Liver (tissue), 9 donors: ENCODE measurements around the gene NKAIN1. TPM values are rescaled to one million over a fixed set of nuclear protein-coding genes. Genes with fewer than 3 reads are reported as not detected.
"Not testable (repeated sequence)": the region's sequence is repeated elsewhere in the genome, so short reads cannot be mapped to it uniquely, and the experiment has no call there.

Experiments
- DNase-seq: peaks from one replicate; pipeline ENCODE4 v3.0.0-alpha.2; 2017; ENCODE audit warnings: low spot score
- H3K27ac ChIP-seq, 2 donors: one replicate each; pipeline ENCODE4 v1.7.0; 2013; ENCODE audit warnings: inconsistent platforms in 2 of 2, low read length in 2 of 2, control low read depth in 1 of 2, low read depth in 1 of 2, mild to moderate bottlenecking in 1 of 2
- H3K27me3 ChIP-seq, 4 donors: one replicate each; pipeline versions ENCODE4 v1.6.1 to v1.7.0; 2013; ENCODE audit warnings: low read length in 3 of 4, inconsistent platforms in 1 of 4, mild to moderate bottlenecking in 1 of 4, moderate library complexity in 1 of 4; ENCODE audit not compliant: control insufficient read depth in 4 of 4, insufficient read depth in 4 of 4
- H3K36me3 ChIP-seq, 4 donors: one replicate each; pipeline versions ENCODE4 v1.6.1 to v1.7.0; 2013; ENCODE audit warnings: low read length in 3 of 4, mild to moderate bottlenecking in 3 of 4, low read depth in 1 of 4, moderate library complexity in 1 of 4; ENCODE audit not compliant: control insufficient read depth in 4 of 4, insufficient read depth in 3 of 4
- H3K4me1 ChIP-seq, 4 donors: one replicate each; pipeline versions ENCODE4 v1.6.1 to v1.7.0; 2013; ENCODE audit warnings: low read length in 3 of 4, mild to moderate bottlenecking in 3 of 4, moderate library complexity in 1 of 4; ENCODE audit not compliant: control insufficient read depth in 4 of 4, insufficient read depth in 4 of 4
- H3K4me3 ChIP-seq, 3 donors: one replicate each; pipeline versions ENCODE4 v1.6.1 to v1.7.0; 2013; ENCODE audit warnings: low read length in 3 of 3, control low read depth in 1 of 3, low read depth in 1 of 3, mild to moderate bottlenecking in 1 of 3
- H3K9ac ChIP-seq, 2 donors: one replicate each; pipeline ENCODE4 v1.7.0; 2013; ENCODE audit warnings: low read length in 2 of 2, mild to moderate bottlenecking in 2 of 2, moderate library complexity in 2 of 2, control low read depth in 1 of 2, low read depth in 1 of 2
- H3K9me3 ChIP-seq, 4 donors: one replicate each; pipeline versions ENCODE4 v1.6.1 to v1.7.0; 2013; ENCODE audit warnings: low read length in 3 of 4; ENCODE audit not compliant: control insufficient read depth in 4 of 4
- CTCF ChIP-seq: fragments of 150-350 bp; IDR thresholded peaks from 2 replicates; pipeline ENCODE4 v1.5.1; 2017; ENCODE audit warnings: improper control_type of control experiment, low read depth, low read length; ENCODE audit not compliant: missing input control
- EGR1 ChIP-seq, 2 donors: IDR thresholded peaks; 2 replicates each; pipeline ENCODE4 v1.6.1; 2016 to 2018; ENCODE audit warnings: antibody characterized with exemption in 2 of 2, low read depth in 2 of 2
- HNF4A ChIP-seq, 2 donors: conservative IDR thresholded peaks; 2 replicates each; pipeline ENCODE4 v1.6.1; 2016; ENCODE audit warnings: antibody characterized with exemption in 2 of 2, mild to moderate bottlenecking in 2 of 2
- HNF4G ChIP-seq: IDR thresholded peaks from 2 replicates; pipeline ENCODE4 v1.6.1; 2016; ENCODE audit warnings: antibody characterized with exemption
- RAD21 ChIP-seq, 2 donors: IDR thresholded peaks; 2 replicates each; pipeline ENCODE4 v1.6.1; 2016; ENCODE audit warnings: antibody characterized with exemption in 2 of 2, mild to moderate bottlenecking in 2 of 2
- SP1 ChIP-seq: IDR thresholded peaks from 2 replicates; pipeline ENCODE4 v1.6.1; 2018; ENCODE audit warnings: antibody characterized with exemption, mild to moderate bottlenecking
- YY1 ChIP-seq: IDR thresholded peaks from 2 replicates; pipeline ENCODE4 v1.6.1; 2016; ENCODE audit warnings: antibody characterized with exemption, mild to moderate bottlenecking
- ZBTB33 ChIP-seq: IDR thresholded peaks from 2 replicates; pipeline ENCODE4 v1.6.1; 2016; ENCODE audit warnings: antibody characterized with exemption
- WGBS: extraction: QIAGEN DNeasy Blood & Tissue Kit; methylation state at CpG from one replicate; pipeline ENCODE4 v1.1.7; 2013; 5-methylcytosine and 5-hydroxymethylcytosine counted together
- polyA plus RNA-seq, 2 donors: library from polyadenylated mRNA; stranded (reverse) in 1 of 2; unstranded in 1 of 2; fragments of 200-250 nt in 1 of 2; fragments of >200 nt in 1 of 2; fragmentation: Nextera tagmentation in 1 of 2; extraction: Ambion mirVana in 1 of 2; gene quantifications; one replicate each; pipeline versions ENCODE4 v1.2.1 to v1.2.3, GENCODE V29; 2013 to 2015
- total RNA-seq, 2 donors: library from RNA; depleted of rRNA; stranded (reverse); fragments of >200 nt; gene quantifications; one replicate each; pipeline ENCODE4 v1.2.3, GENCODE V29; 2014
- TF ChIP-seq, protein P1 (sequence below): IDR thresholded peaks from 2 replicates; pipeline ENCODE4 v1.6.1; 2016; ENCODE audit warnings: antibody characterized with exemption
- TF ChIP-seq, protein P2 (sequence below): IDR thresholded peaks from 2 replicates; pipeline ENCODE4 v1.6.1; 2016; ENCODE audit warnings: antibody characterized with exemption, mild to moderate bottlenecking
- donor health status: healthy.
- donor health status: healthy.
- donor health status: healthy.
- donor health status: healthy.
- donor health status: healthy.

NKAIN1 gene
- total and polyA plus RNA-seq, 4 donors, result not detected

DNA sequence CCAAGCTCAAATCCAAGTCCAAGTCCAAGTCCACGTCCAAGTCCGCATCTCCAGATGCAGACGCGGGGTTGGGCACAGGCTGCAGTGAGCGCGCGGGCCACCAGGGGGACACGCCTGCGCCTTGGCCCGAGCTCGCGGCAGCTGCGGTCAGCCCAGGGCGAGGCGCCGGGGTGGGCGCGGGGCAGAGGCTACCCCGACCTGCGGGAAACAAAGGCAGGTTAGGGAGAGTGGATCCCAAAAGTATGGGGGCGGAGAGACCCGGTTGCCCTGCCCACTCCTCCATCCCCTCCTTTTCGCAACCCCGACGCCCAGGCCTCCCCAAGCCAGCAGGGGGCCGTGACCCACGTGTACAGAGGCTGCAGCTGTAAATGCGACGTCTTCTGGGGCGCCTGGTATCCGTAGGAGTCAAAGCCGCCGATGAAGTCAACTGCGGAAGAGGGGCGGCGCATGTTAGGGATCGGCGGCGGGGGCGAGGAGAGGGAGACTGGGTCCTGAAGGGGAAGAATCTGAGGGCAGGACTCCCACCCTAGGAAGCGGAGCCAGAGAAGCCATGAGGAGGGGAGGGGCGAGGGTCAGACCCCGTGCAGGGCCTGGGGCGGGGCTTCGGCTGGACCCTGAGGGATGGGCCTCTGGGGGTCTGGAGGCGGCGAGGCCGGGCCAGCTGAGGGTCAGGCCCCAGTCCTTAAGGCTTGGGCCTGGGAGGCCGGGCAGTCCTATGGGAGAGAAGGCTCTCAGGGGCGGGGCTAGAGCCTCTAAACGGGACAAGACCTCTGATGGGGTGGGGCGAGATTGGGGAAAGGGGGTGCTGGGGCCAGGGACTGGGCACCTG lies 58.0 kb downstream of the NKAIN1 start:
- Histone ChIP-seq H3K36me3 (no peaks in the 10 kb centered on the region), H3K4me3 (peak overlapping the region in 1 of 3 donors; percentile 26), H3K27me3 (peaks cover 0 to 4% (median 0%) of the 10 kb centered on the region in 4 donors), H3K9ac (no peak overlapping the region), H3K27ac (no peak overlapping the region), H3K4me1 (peaks cover 0 to 9% (median 7%) of the 10 kb centered on the region in 4 donors), H3K9me3 (no peaks in the 10 kb centered on the region)
- TF ChIP-seq HNF4G (no peak), YY1 (no peak), CTCF (peak; percentile 59), RAD21 (IDR thresholded peaks at IDR 0.05) (peak in 1 of 2 donors; percentile 59), EGR1 (IDR thresholded peaks at IDR 0.05; ENCODE audit: low read depth in 2 of 2) (no peak)
- TF ChIP-seq, protein P1, sequence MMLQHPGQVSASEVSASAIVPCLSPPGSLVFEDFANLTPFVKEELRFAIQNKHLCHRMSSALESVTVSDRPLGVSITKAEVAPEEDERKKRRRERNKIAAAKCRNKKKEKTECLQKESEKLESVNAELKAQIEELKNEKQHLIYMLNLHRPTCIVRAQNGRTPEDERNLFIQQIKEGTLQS, result no peak
- TF ChIP-seq, protein P2, sequence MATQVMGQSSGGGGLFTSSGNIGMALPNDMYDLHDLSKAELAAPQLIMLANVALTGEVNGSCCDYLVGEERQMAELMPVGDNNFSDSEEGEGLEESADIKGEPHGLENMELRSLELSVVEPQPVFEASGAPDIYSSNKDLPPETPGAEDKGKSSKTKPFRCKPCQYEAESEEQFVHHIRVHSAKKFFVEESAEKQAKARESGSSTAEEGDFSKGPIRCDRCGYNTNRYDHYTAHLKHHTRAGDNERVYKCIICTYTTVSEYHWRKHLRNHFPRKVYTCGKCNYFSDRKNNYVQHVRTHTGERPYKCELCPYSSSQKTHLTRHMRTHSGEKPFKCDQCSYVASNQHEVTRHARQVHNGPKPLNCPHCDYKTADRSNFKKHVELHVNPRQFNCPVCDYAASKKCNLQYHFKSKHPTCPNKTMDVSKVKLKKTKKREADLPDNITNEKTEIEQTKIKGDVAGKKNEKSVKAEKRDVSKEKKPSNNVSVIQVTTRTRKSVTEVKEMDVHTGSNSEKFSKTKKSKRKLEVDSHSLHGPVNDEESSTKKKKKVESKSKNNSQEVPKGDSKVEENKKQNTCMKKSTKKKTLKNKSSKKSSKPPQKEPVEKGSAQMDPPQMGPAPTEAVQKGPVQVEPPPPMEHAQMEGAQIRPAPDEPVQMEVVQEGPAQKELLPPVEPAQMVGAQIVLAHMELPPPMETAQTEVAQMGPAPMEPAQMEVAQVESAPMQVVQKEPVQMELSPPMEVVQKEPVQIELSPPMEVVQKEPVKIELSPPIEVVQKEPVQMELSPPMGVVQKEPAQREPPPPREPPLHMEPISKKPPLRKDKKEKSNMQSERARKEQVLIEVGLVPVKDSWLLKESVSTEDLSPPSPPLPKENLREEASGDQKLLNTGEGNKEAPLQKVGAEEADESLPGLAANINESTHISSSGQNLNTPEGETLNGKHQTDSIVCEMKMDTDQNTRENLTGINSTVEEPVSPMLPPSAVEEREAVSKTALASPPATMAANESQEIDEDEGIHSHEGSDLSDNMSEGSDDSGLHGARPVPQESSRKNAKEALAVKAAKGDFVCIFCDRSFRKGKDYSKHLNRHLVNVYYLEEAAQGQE, result no peak
- 6% methylated on average over 52 of the region's 52 CpGs for WGBS
- DNase-seq, result peak; percentile 80

GRCh38 chr1:31180338-31180737 lies 59.3 kb downstream of the NKAIN1 start:
- 77% methylated on average over 6 of the region's 6 CpGs for WGBS
- DNase-seq, result no peak

DNA sequence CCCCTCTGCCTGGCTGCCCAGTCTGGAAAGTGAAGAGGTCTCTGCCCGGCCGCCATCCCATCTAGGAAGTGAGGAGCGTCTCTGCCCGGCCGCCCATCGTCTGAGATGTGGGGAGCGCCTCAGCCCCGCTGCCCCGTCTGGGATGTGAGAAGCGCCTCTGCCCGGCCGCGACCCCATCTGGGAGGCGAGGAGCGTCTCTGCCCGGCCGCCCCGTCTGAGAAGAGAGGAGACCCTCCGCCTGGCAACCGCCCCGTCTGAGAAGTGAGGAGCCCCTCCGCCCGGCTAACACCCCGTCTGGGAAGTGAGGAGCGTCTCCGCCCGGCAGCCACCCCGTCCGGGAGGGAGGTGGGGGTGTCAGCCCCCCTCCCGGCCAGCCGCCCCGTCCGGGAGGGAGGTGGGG lies 63.4 kb downstream of the NKAIN1 start:
- H3K9ac ChIP-seq, H3K9me3 ChIP-seq, H3K27me3 ChIP-seq, H3K4me3 ChIP-seq, DNase-seq, H3K27ac ChIP-seq, H3K36me3 ChIP-seq, H3K4me1 ChIP-seq: not testable (repeated sequence)
- 96% methylated on average over 33 of the region's 33 CpGs for WGBS

More at GRCh38 chr1:31180338-31180737, 59.3 kb downstream of the NKAIN1 start:
- Histone ChIP-seq H3K9ac (no peak overlapping the region), H3K36me3 (no peaks in the 10 kb centered on the region), H3K4me1 (peaks cover 0 to 9% (median 7%) of the 10 kb centered on the region in 4 donors), H3K27me3 (peaks cover 0 to 4% (median 0%) of the 10 kb centered on the region in 4 donors), H3K9me3 (no peaks in the 10 kb centered on the region), H3K4me3 (no peak overlapping the region), H3K27ac (no peak overlapping the region)
- TF ChIP-seq ZBTB33, result no peak
- no peak for TF ChIP-seq YY1
- no peak for TF ChIP-seq SP1
- no peak for TF ChIP-seq HNF4A (conservative IDR thresholded peaks at IDR 0.05)
